ENCODE results near the gene CMIP.
"Not testable (repeated sequence)": the region's sequence is repeated elsewhere in the genome, so short reads cannot be mapped to it uniquely, and the experiment has no call there.

Gene CMIP

DNA sequence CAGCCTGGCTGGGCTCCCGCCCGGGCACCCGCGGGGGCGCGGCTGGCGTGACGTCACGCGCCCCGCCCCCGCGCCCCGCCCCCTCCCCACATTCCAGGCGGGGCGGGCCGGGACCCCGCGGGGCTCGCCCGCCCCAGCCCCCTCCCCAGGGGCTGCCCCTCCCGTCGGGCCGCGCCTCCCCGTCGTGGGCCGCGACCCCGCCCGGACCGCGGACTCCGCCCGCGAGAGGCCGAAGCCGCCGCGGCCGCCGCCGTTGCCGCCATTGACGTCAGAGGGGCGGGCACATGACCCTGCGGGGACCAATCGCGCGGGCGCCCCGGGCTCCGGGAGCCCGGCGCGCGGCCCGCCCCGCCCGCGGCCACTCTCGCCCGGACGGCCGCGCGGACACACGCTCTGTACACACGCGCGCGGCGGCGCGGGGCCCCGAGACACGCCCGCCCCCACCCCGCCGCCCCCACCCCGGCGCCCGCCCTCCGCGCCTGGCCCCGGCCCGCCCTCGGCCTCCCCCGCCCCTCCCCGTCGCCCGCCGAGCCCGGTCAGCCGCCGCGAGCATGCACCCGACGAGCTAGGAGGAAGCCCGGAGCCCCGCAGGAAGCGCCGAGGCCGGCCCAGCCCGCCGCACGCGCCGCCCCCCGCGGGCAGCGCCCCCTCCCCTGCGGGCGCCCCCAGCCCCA is at the start of gene CMIP:
CMIP (plus strand) TSS at position 361 of the 674 bp plus-strand sequence.
- peak; percentile 37 to 58 for DNase-seq

DNA sequence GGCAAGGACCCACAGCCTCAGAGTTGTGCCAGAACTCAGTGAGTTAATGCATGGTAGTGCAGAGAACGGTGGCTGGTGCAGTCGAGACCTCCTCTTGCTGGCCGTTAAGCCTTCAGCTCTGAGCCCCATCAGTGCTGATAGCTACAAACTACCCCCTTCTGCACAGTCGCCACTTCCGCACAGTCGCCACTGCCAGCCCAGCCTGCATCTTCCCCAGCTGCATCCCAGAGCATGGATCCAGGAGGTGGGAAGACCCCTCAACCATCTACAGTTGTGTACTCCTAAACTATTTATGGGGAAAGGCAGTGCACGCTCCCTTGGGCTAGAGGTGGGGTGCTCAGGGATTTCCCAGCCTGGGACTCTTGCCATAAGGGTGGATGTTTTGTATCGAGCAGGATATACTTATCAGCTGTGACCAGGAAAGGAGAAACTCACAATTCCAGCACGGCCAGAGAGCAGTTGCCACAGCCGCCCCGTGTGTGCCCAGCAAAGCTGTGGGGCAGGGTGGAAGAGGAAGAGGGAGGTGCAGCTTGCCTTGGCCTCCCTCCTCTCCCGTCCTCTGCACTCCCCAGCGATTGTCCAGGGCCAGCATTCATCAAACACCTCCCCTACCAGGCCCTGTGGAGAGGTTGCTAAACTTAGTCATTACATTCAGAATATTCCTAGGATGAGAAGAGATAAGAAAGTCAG is 49.5 kb upstream of the CMIP start:
- no peak for DNase-seq

DNA sequence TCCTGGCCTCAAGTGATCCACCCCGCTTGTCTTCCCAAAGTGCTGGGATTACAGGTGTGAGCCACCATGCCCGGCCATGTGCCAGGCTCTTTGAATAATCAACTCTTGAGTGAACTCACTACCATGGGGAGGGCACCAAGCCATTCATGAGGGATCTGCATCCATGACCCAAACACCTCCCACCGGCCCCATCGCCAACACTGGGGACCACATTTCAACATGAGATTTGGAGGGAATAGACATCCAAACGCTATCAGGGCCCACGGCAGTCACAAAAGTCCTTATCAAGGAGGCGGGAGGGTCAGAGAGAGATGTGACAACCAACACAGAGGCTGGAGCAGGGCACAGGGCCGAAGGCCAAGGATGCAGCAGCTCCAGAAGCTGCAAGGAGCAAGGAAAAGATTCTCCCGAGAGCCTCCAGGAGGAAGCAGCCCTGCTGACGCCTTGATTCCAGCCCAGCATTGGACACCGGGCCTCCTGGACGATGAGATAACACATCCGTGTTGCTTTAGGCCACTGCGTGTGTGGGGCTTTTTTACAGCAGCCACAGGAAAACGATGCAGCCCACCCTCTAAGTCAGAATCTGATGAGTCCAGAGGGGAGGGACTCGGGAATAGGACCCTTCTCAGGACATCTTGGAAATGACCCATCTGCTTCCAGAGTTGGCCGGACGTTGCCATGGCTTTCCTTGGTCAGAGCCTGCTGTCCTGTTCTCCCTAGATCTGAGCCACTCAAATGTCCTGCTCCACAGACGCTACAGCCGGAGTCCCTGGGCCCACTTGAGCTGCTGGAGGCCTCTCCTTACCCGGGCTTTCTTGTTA is 47.3 kb upstream of the CMIP start:
- DNase-seq: no peak

DNA sequence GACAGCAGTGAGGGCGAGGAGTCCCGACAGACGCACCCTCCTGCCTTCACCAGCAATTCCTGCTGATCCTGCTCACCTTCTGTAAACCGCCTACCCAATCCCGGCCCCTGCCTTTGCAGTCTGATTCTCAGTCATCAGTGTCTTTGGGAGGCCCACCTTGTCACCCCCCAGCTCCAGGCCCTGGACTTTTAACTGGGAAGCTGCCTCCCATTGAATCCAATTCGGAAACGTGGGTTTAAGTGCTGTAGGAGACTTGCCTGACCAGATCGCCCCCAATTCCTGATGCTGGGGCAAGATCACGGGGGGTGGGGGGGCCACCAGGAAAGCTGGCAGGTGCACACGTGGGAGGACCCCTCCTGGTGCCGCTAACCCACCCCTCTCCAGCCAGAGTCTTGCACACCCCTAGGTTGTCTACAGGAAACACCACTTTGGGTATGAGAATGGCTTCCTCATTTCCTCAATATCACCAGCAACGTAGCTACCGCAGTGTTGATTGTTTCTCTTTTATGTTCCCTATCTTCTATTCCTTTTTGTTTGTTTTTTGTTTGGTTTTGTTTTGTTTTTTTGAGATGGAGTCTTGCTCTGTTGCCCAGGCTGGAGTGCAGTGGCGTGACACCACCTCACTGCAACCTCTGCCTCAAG is 46.6 kb upstream of the CMIP start:
- no peak for DNase-seq

DNA sequence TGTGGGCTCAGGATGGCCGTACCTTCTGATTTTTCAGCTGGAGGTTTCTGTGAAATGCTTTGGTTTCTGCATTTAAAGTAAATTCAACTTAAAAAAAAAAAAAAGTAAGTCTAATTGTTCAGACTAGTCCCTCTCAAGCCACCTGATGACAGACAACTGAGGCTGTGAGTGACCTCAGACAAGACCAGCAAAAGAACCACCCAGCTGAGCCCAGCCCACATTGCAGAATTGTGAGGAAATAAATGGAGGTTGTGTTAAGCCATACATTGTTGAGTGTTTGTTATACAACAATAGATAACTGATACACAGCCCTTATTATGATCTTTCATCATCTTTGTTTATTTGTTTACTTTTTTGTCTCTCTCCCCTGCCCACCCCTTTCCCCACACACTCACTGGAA is 44.7 kb upstream of the CMIP start:
- DNase-seq: no peak

DNA sequence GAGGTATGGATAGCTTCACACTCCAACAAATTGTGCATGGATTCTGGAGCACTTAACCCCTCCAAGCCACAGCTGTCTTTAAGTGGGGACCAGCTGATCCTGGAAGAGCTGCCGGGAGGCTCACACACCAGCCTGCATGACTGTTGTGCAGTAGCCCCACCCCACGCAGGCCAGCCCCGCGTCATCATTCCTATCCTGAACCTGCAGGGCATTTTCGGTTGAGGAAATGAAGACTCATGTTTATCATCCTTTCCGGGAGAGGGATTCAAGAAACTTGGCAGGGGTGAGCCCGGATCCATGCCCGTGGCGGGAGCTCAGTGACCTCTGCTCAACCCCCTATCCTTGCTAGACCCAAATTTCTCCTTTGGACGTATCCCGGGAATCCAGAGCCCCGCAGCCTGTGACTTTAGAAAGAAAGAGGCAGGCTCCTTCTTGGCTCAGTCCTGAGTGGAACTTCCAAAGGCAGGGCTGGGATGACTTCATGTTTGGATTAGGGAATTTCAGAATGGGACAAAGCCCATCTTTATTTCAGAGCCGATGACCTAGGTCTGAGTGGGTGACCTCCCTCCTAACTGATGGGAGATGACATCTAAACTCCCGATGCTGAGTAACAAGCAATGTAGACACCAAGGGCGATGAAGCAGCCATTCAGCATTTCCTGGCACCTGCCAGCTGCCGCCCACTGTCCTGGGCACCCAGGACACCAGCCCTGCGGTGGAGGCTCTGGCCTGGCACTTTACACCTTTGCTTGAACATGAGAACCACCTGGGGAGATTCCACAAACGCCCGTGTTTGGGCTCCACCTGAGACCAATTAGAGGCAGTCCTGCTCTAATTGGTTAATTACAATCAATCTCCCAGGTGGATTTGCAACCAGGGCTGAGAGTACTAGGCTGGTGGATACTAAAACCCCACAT is 43.3 kb upstream of the CMIP start:
- no peak for DNase-seq

DNA sequence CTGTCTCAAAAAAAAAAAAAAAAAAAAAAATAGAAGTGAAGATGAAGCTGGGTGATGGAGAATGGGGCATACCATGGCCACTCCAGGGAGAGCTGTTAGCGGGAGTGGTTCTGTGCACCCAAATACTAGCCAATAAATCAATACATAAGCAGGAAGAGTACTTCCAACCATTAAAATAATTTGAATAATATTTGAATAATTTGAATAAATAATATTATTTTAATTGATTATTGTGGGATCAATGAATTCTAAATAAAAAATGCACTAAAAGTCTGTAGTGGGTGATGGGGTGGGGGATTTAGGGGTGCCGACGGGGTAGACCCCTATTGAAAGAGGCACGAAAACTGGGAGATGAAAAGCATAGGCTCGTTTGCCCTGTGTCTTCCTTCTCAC is 41.4 kb upstream of the CMIP start:
- DNase-seq: no peak

DNA sequence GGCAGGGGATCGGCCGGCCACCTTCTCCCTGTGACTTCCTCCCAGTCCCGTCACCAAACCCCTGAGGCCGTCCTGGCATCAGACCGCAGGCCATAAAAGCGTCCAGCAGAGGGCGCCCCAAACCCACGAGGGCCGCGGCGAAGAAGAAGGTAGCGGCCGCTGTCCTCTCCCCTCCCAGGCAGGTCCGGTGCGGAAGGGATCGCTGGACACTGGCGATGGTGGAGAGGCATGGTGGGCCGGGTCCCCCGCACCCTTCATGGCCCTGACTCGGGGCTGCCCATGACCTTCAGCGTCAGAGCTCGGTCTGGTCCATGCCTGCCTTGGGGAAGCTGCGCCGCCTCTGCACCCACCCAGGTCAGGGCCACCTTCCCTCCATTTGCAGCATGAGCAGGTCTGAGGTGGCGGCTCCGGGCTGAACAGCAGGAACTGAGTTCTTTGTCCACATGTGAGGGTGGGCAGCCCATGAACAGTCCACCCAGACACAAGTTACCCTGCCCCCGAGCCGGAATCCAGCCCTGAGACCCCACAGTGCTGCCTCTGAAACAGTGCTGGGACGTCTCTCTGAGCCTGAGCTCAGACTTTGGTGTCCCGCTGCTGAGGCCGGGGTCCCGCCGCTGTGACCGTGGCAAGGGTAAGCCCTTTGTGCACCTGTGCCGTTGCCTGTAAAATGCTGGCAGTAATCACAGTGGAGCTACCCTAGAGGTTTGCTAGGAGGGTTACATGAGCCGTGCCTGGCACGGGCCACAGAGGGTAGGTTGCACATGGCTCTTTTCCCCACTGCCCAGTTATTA is 40.8 kb upstream of the CMIP start:
- peak; percentile 50 to 81 for DNase-seq

DNA sequence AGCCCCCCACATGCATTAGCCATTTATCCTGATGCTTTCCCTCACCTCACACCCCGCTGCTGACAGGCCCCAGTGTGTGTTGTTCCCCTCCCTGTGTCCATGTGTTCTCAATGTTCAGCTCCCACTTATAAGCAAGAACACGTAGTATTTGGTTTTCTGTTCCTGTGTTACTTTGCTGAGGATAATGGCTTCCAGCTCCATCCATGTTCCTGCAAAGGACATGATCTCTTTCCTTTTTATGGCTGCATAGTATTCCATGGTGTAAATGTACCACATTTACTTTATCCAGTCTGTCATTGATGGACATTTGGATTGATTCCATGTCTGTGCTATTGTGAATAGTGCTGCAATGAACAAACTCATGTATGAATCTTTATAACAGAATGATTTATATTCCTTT is 39.6 kb upstream of the CMIP start:
- DNase-seq: not testable (repeated sequence)

DNA sequence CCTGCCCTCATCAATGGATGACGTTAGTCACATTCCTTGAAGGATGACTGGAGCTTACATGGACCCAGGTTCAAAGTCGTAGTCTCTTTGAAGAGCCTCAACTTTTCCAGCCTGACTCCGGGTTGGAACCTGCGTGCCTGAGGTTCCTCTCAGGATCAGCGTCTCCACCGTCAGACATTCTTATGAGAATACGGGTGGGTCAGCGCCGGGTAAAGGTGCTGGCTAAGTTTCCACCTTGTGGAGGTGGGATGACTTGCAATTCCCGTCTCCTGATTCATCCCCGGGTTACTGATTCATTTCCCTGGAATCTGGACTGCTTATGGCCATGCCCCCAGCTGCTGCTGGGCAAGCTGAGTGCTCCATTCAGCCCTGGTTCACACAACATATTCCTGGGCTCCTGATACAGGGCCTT is 38.9 kb upstream of the CMIP start:
- DNase-seq: peak; percentile 92

DNA sequence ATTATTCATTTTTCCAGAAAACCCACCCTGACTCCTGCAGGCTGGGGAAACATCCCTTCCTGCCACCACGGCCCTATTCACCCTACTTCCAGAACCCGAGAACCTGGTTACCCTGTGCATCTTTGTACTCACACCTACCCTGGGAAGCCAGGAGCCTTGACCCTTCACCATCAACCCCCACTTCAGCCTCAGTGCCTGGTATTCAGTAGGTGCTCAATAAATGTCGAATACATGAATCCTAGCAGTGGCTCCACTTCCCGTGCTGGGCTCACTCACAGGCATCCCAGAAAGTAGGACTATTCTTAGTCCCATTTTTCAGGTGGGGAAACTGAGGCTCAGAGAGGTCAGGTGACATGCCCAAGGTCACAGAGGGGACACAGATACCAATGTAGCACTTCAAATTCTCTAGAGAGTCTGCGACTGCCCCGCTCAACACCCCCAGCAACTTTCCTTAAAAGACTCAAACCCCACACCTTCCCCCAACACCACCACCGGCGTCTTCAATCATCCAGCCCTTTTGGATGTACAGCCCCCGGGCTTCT is 36.1 kb upstream of the CMIP start:
- no peak for DNase-seq

DNA sequence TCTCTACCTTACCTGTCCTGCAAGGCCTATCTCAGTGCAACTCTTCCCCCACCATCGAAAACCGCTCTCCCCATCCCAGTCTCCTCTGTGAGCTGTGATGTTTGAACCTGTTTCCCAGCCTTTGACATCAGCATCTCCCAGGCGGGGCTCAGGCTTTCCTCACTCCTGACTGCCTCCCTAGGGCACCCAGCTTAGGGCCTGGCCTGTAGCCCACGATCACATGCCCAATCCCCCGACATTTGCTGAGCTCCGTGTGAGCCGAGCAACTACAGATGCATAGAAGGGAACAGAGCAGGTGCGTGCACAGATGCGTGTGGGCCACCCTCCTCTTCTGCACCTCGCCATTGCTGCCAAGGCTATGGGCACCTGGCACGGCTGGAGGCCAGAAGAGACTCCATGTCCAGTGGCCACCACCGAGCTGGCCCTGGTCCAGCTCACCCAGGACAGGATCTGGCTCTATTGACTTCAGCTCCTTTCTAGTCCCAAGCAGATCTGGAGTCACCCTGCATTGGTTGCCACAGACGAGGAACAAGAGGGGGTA is 35.5 kb upstream of the CMIP start:
- no peak for DNase-seq

DNA sequence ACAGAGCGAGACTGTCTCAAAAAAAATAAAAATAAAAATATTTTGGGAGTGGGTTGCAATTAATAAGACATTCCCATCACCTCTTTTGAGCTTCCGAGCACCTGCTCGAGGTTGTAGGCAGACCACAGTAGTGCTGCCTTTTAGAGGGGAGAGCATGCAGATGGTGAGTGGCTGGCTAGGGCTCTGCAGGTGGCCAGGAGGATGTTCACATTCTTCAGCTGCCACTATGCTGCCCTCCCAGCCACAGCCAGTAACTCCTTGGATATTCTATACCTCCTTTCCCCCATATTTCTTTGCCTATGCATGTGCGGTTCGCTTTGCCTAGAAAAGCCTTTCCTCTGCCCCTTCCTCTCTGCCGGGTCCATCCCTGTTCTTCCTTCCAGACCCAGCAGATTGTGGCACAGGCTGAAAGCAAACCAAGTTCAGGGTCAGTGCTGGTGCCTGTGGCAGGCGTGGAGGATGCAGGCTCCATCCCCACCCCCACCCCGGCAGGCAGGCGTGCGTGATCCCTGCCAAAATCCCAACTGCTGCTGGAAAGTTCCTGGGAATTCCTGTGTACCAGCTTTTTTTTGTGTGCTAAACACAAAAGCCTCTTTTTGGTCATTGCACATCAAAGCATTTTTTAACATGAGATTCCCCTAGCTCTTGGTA is 33.8 kb upstream of the CMIP start:
- no peak for DNase-seq

DNA sequence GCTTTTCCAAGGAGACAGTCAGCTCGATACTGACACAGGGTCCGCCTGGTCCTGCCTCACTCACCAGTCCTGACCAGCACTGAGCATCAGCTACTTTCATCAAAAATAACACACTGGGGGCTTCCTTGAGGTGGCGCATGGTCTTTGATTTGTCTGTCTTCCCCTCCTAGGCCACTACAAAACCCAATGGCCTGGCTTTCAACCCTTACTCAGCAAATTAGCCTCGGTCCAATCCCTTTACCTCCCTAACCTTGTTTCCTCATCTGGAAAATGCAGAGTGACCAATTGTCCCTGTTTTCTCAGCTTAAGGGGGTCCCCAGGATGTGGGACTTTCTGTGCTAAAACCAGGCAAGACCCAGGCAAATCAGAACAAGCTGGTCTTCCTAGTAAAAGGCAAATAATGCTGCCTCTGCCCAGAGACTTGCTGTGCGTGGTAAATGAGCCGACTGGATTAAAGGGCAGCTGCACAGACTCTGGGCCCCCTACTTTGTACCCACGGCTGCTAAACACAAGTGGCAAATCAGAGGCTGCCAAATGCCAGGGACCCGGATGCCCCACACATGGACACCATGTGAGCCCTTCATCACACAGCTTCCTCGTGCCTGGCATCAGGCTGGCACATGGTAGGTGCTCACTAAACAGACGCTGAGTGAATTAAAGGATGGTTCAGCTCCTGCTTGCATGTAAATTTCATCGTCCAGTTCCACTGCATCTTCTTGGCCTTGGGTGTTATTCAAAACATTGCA is 31.2 kb upstream of the CMIP start:
- no peak for DNase-seq

DNA sequence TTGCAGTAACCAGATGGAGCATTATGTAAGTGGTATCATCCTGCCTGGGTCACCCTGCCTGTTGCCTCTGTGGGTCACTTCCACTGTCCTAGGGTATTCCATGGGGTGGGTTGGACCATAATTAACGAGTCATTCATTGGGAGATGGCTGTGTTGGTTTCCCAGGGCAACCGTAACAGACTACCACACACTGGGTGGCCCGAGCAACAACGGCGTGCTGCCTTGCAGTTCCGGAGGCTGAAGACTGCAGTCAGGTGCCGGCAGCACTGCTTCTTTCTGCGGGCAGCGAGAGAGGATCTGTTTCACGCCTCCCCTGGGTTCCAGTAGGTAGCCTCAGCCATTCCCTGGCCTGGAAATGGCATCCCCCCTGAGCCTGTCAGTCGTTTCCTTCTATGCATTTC is 28.9 kb upstream of the CMIP start:
- DNase-seq: no peak

DNA sequence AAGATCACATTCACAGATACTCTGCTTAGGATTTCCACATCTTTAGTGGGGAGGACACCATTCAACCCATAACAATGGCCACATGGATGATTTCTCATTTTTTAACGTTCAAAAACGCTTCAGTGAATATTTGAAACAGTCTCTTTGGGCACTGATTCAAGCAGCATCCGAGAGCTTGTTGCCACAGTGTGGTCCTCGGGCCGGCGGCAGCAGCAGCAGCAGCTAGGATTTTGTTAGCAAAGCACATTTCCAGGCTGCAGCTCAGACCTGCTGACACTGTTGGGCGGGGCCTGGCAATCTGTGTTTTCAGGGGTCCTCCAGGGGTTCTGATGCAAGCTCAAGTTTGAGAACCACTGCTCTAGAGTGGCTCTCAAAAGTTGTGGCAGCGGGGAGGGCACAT is 27.9 kb upstream of the CMIP start:
- DNase-seq: no peak

DNA sequence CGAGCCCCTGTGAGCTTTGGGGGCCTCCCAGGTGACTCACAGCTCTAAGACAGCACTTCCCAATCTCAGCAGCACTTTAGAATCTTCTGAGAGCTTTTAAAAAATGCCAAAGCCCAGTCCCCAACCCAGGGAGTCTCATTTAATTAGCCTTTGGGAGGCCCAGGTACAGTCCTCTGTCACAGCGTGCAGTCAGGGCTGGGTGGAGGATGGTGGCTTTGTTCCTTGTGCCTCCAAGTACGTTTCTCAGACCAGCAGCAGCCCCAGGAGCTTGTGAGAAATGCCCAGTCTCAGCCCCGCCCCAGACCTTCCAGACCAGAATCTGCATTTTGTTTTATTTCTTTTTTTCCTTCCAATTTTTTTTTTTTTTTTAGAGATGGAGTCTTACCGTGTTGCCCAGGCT is 27.4 kb upstream of the CMIP start:
- no peak for DNase-seq

DNA sequence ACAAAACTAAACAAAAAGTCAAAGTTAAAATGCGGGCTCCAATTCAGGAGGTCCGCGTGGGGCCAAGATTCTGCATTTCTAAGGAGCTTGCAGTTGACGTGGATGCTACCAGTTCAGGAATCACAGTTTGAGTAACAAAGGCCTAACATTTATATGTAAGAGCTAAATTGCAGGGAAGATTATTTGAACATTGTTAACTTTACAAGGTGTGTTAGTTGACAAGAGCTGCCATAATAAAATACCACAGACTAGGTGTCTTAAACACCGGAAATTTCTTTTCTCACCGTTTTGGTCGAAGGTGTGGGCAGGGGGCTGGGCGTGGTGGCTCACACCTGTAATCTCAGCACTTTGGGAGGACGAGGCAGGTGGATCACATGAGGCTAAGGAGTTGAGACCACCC is 24.8 kb upstream of the CMIP start:
- DNase-seq: no peak

DNA sequence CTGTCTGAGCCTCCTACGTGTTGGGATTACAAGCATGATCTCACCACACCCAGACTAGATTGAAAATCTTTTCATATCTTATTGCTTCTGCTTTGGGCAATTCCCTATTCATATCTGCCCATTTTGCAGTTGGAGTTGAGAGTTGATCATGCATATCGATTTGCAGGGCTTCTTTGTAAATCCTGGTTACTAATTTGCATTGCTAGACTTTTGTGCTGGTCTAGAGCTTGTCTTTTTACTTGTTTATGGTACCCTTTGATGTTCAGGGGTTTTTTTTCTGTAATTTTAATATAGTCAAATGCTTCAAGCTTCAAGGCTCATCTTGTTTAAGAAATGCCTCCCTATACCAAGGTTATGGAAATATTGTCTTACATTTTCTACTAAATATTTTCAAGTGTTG is 23.5 kb upstream of the CMIP start:
- DNase-seq: no peak

DNA sequence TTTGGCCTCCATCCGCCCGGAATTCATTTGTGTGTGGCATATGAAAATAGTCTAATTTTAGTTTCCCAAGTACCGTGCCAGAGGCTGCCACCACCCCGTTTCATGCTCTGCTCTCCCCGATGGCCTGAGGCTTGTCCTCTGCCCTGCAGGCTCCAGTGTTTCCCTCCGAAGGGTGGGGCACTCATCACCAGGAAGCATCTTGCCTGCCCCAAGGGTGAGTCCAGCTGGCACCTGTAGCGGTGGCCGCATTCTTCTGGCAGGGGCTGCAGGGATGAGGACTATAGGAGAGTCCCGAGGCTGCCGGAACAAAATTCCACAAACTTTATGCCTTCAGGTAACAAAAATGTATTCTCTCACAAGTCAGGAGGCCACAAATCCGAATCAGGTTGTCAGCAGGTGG is 23.1 kb upstream of the CMIP start:
- DNase-seq: no peak

All from SW 1271 (cell line).